ENCODE measurements around the gene MCL1.

Gene MCL1

DNA sequence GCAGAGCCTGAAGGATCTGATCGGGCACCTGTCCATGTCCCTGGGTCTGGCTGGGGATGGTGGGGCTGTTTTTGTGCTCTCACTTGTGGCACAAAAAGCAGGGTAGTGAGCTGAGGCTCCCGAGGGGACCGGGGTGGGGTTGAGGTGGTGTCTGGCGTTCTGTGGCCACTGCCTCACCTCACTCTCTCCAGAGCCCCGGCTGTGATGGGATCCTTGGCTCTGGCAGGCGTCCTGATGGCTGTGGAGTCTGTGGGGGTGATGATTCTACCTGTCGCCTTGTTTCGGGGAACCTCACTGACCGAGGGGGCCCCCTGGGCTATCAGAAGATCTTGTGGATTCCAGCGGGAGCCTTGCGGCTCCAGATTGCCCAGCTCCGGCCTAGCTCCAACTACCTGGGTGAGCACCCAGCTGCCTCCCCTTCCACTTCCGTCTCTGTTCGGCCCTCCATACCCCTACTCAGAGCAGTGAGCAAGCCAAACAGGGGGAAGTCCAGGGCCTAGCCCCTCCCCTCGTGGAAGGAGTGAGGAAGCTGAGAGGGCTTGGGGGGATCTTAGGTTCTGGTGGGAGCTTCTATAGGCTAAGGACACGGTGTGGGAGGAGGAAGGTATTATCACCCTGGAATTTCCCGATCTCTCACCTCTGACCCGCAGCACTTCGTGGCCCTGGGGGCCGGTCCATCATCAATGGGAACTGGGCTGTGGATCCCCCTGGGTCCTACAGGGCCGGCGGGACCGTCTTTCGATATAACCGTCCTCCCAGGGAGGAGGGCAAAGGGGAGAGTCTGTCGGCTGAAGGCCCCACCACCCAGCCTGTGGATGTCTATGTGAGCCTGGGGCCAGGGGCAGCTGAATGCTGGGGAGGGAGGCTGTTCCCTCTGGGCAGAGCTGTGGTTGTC is 23.2 kb downstream of the MCL1 start:
- DNase-seq (ENCODE audit: low spot score): no peak

DNA sequence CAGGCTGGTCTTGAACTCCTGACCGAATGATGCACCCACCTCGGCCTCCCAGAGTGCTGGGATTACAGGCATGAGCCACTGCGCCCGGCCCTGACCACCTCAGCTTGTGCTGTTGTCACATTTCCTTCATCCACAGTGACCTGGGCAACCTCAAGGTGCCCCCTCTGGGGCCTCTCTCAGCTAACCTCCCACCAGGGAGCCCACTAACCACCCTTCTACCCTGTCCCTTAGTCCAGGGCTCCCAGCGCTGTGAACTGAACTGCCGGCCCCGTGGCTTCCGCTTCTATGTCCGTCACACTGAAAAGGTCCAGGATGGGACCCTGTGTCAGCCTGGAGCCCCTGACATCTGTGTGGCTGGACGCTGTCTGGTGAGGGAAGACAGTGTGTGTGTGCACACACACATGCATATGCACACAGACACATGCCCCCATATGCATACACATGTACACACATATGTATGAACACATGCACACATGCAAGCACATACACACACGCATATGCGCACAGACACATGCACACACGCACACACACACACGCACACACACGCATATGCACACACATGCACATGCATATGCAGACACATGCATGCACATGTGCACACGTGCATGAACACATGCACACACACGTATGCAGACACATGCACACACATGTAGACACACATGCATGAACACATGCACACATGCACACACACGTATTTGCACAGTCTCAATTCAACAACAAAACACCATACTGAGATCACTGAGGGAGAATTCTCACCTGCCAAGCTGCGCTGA is 24.0 kb downstream of the MCL1 start:
- DNase-seq (ENCODE audit: low spot score): no peak

- no peak for DNase-seq (ENCODE audit: low spot score)
Measured at GRCh38 chr1:150554086-150554452, 25.3 kb downstream of the MCL1 start.

GRCh38 chr1:150553392-150554085 is 25.9 kb downstream of the MCL1 start:
- no peak for DNase-seq (ENCODE audit: low spot score)

- DNase-seq (ENCODE audit: low spot score): no peak
Measured at GRCh38 chr1:150552911-150553289, 26.5 kb downstream of the MCL1 start.

DNA sequence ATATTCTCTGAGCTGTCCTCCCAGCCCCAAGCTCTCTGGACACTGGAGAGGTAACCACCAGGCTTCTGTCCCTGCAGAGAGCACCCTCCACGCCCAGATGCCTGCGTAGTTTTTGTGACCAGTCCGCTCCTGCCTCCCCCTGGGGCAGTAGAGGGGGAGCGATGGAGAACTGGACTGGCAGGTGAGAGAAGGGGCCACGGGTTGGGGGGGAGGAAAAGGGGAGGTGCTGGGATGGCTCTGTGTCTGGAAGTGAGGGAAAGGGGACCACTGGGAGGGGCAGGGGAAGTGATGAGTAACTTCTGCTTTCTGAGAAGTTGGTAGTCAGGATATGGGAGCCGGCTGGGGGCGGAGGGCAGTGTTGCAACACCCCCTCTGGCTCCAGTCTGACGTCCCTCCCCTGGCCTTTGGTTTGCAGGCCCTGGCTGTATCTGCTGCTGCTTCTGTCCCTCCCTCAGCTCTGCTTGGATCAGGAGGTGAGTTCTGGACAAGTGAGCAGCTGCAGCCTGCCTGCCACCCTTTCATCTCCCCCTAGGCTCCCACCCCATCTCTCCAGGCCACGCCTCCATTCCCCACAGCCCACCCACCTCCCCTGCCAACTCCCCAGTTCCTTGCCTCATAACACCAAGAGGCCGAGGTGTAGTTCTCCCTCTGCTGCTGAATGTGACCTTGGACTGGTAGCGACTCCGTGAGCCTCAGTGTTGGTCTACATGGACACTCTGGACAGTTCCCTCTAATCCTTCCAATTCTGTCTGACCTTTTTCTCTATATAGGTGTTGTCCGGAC is 27.1 kb downstream of the MCL1 start:
- peak; percentile 54 for DNase-seq (ENCODE audit: low spot score)

DNA sequence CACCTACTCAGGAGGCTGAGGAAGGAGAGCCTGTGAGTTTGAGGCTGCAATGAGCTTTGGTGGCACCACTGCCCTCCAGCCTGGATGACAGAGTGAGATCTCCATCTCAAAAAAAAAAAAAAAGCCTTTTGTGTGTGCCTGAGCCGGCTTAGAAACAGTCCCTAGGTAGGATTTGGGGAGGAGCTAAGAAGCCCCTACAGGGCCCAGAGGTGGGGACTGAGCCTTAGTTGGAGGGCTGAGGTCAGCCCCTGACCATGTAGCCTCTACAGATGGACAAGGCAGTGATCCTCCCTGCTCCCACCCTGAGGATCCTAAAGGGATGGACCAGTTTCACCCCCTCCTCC is 27.7 kb downstream of the MCL1 start:
- DNase-seq (ENCODE audit: low spot score): no peak

DNA sequence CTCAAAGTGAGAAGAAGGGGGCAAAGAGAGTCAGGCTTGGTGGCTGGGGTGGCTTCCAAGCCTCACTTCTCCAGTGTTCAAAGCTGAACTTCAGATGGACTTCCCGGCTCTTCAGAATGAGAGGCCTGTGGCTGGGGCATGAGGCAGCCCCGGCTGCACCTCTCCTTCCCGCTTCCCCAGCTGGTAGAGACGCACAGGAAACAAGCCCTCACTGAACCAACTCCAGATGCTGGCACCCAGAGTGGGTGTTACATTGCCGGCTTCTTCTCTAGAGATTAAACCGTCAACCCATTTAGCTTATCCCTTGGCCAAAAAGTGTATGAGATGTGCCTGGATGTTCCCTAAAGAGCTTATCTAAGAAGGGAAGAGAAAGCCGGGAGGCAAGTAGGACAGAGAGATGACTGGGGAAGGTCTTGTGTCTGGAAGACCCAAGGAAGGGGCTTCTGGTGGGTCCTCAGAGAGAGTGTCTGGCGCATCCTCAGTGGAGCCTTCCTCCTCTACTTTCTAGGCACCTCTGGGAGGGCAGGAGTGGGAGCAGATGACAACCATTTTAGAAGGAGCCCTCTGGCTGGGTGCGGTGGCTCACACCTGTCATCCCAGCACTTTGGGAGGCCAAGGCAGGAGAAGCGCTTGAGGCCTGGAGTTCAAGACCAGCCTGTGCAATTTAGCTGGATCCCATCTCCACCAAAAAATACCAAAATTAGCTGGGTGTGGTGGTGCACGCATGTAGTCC is 28.2 kb downstream of the MCL1 start:
- DNase-seq (ENCODE audit: low spot score): no peak

GRCh38 chr1:150550222-150551050 is 29.0 kb downstream of the MCL1 start:
- DNase-seq (ENCODE audit: low spot score): no peak

GRCh38 chr1:150549496-150550221 is 29.8 kb downstream of the MCL1 start:
- no peak for DNase-seq (ENCODE audit: low spot score)

- DNase-seq (ENCODE audit: low spot score): no peak
Measured at GRCh38 chr1:150548632-150549495, 30.5 kb downstream of the MCL1 start, which contains the start of gene ADAMTSL4. Gene ADAMTSL4, plus strand, starts transcription at chr1:150549408. Its CDS starts 2,881 bp downstream, at chr1:150552289.

GRCh38 chr1:150548324-150548631 is 31.1 kb downstream of the MCL1 start:
- DNase-seq (ENCODE audit: low spot score): no peak

GRCh38 chr1:150546294-150546937 is 33.0 kb downstream of the MCL1 start:
- DNase-seq (ENCODE audit: low spot score): no peak

GRCh38 chr1:150545486-150546032 is 33.9 kb downstream of the MCL1 start:
- DNase-seq (ENCODE audit: low spot score): no peak

- no peak for DNase-seq (ENCODE audit: low spot score)
Measured at GRCh38 chr1:150544204-150544603, 35.2 kb downstream of the MCL1 start.

DNA sequence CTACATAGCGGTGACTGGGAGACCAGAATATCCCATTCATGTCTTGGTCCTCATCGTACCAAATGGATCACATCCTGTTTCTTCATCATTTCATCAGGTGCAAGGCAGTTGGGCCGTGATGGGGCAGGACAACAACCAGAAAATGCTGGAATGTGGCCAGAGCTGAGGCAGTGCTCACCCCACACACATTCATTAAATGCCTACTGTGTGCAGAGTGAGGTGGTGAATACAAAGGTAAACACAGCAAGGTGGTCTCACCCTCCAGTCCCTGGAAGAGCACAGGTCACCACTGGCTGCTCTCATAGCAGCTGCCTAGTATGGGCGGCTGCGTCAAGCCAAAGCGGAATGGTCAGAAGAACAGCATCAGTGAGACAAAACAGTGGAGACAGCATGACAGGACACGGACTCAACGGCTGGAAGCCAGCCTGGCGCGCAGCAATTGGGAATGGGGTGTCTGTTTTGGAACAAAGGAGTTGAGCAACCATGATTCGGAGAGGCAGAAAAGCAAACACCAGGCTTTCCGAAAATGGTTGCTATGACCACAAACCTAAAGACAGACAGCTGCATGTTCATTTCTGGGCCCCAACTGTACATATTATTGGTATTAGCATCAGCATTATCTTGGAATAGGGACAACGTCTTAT is 35.8 kb downstream of the MCL1 start:
- no peak for DNase-seq (ENCODE audit: low spot score)
